ENCODE results near the gene MPHOSPH10. TPM values are rescaled to one million over a fixed set of nuclear protein-coding genes. Genes with fewer than 3 reads are reported as not detected.

Gene MPHOSPH10
- total and polyA plus RNA-seq, 2 donors (not counting 1 experiment from before 2014, with no cell fraction given): 5.6 to 51.8 TPM

- H2AFZ ChIP-seq (ENCODE audit: insufficient read depth, low read depth, low read length, poor library complexity, severe bottlenecking): no peak overlapping the region
- ATAC-seq (ENCODE audit: low read depth) (no peak), DNase-seq (no peak)
- no peaks in the 10 kb centered on the region for H4K20me1 ChIP-seq (ENCODE audit: control insufficient read depth, insufficient read depth, low read length, poor library complexity, severe bottlenecking)
- no peak for TF ChIP-seq EZH2 (IDR thresholded peaks at IDR 0.05; ENCODE audit: borderline replicate concordance, insufficient read depth, low read depth, low read length, poor library complexity, severe bottlenecking)
- no peak for TF ChIP-seq CTCF (IDR thresholded peaks at IDR 0.05)
- H3K4me3 Mint-ChIP-seq: no peak overlapping the region
- H3K27me3 ChIP-seq (replicated peaks in 1 of 4; ENCODE audit: control extremely low read depth in 1 of 4, control insufficient read depth in 3 of 4, insufficient read depth in 4 of 4, low read length in 3 of 4): no peaks in the 10 kb centered on the region
- H3K79me2 ChIP-seq (ENCODE audit: control insufficient read depth, insufficient read depth, low read length): no peaks in the 10 kb centered on the region
- H3K4me1 ChIP-seq (ENCODE audit: control insufficient read depth in 2 of 2, insufficient read depth in 2 of 2, low read length in 2 of 2): no peaks in the 10 kb centered on the region
- H3K9me3 Mint-ChIP-seq (ENCODE audit: insufficient read depth): no peaks in the 10 kb centered on the region
- ChIA-PET POLR2A (no interaction called here), CTCF (no interaction called here)
- H3K4me2 ChIP-seq (replicated peaks; ENCODE audit: low read depth, low read length, poor library complexity, severe bottlenecking): no peak overlapping the region
- no peaks in the 10 kb centered on the region for H3K4me1 Mint-ChIP-seq
- no peak overlapping the region for H3K4me3 ChIP-seq (ENCODE audit: control extremely low read depth in 1 of 5, extremely low read depth in 1 of 5, insufficient read depth in 1 of 5, low read depth in 2 of 5, low read length in 4 of 5)
- no peak overlapping the region for H3K9ac ChIP-seq (ENCODE audit: low read length)
- H3K9me3 ChIP-seq (ENCODE audit: control extremely low read depth in 1 of 3, control insufficient read depth in 2 of 3, insufficient read depth in 1 of 3, low read length in 2 of 3): peaks cover 0 to 1% (median 0%) of the 10 kb centered on the region in 3 donors
- no peak overlapping the region for H3K27ac ChIP-seq (ENCODE audit: low read length in 2 of 2)
- H3K36me3 ChIP-seq (replicated peaks in 1 of 2; ENCODE audit: control extremely low read depth in 1 of 2, control insufficient read depth in 1 of 2, extremely low read depth in 1 of 2, insufficient read depth in 2 of 2, low read length in 1 of 2): peaks cover 6 to 10% of the 10 kb centered on the region in 2 experiments
- WGBS (ENCODE audit: insufficient coverage): no CpG with 5 or more reads among the region's 2 CpGs
- H3K27ac Mint-ChIP-seq: no peak overlapping the region
- H3K27me3 Mint-ChIP-seq: no peaks in the 10 kb centered on the region
- intact Hi-C loops (cut with micrococcal nuclease): no loop called here
These were observed 22.3 kb upstream of the MPHOSPH10 start for GRCh38 chr2:71108091-71108490.

- Mint-ChIP-seq H3K27me3 (no peaks in the 10 kb centered on the region), H3K4me3 (no peak overlapping the region), H3K27ac (no peak overlapping the region), H3K4me1 (no peaks in the 10 kb centered on the region), H3K9me3 (ENCODE audit: insufficient read depth) (no peaks in the 10 kb centered on the region)
- no peak overlapping the region for H2AFZ ChIP-seq (ENCODE audit: insufficient read depth, low read depth, low read length, poor library complexity, severe bottlenecking)
- POLR2A ChIA-PET: no interaction called here
- no peaks in the 10 kb centered on the region for H4K20me1 ChIP-seq (ENCODE audit: control insufficient read depth, insufficient read depth, low read length, poor library complexity, severe bottlenecking)
- intact Hi-C loops (cut with micrococcal nuclease): no loop called here
- H3K27ac ChIP-seq (ENCODE audit: low read length in 2 of 2): no peak overlapping the region
- peaks cover 11 to 17% of the 10 kb centered on the region in 2 experiments for H3K36me3 ChIP-seq (replicated peaks in 1 of 2; ENCODE audit: control extremely low read depth in 1 of 2, control insufficient read depth in 1 of 2, extremely low read depth in 1 of 2, insufficient read depth in 2 of 2, low read length in 1 of 2)
- H3K9me3 ChIP-seq (ENCODE audit: control extremely low read depth in 1 of 3, control insufficient read depth in 2 of 3, insufficient read depth in 1 of 3, low read length in 2 of 3): no peaks in the 10 kb centered on the region
- TF ChIP-seq EZH2 (IDR thresholded peaks at IDR 0.05; ENCODE audit: borderline replicate concordance, insufficient read depth, low read depth, low read length, poor library complexity, severe bottlenecking): no peak
- no peak for TF ChIP-seq CTCF (IDR thresholded peaks at IDR 0.05)
- CTCF ChIA-PET: interaction anchor here (1.1 kb wide), 1 partner anchor 113 kb away, joined by 3 read pairs; no protein-coding TSS in a partner anchor
- ATAC-seq (ENCODE audit: low read depth) (no peak), DNase-seq (no peak)
- no peak overlapping the region for H3K9ac ChIP-seq (ENCODE audit: low read length)
- no peak overlapping the region for H3K4me2 ChIP-seq (replicated peaks; ENCODE audit: low read depth, low read length, poor library complexity, severe bottlenecking)
- no peaks in the 10 kb centered on the region for H3K27me3 ChIP-seq (replicated peaks in 1 of 4; ENCODE audit: control extremely low read depth in 1 of 4, control insufficient read depth in 3 of 4, insufficient read depth in 4 of 4, low read length in 3 of 4)
- H3K4me3 ChIP-seq (ENCODE audit: control extremely low read depth in 1 of 5, extremely low read depth in 1 of 5, insufficient read depth in 1 of 5, low read depth in 2 of 5, low read length in 4 of 5): no peak overlapping the region
- no peaks in the 10 kb centered on the region for H3K4me1 ChIP-seq (ENCODE audit: control insufficient read depth in 2 of 2, insufficient read depth in 2 of 2, low read length in 2 of 2)
- no peaks in the 10 kb centered on the region for H3K79me2 ChIP-seq (ENCODE audit: control insufficient read depth, insufficient read depth, low read length)
- 80% methylated on average over 1 of the region's 1 CpG for WGBS (ENCODE audit: insufficient coverage)
These were observed 16.6 kb upstream of the MPHOSPH10 start for GRCh38 chr2:71113843-71114242.
